Prostate gland (tissue), 2 donors: ENCODE results near the gene HK1. TPM values are rescaled to one million over a fixed set of nuclear protein-coding genes. Genes with fewer than 3 reads are reported as not detected.
A peak's percentile ranks its signal among the peaks of the same experiment; 100 is the strongest.

Experiments
- DNase-seq: peaks from one replicate; pipeline ENCODE4 v3.0.0-alpha.2; 2019; ENCODE audit warnings: low spot score
- H3K27ac ChIP-seq, 2 donors: fragments of 200-600 bp; sonication (generic); 2 replicates each; pipeline ENCODE4 v1.5.1; 2017 to 2019
- H3K27me3 ChIP-seq: fragments of 200-600 bp; sonication (generic); replicated peaks from 2 replicates; pipeline ENCODE4 v1.5.1; 2019; ENCODE audit not compliant: insufficient read depth
- H3K36me3 ChIP-seq, 2 donors: fragments of 200-600 bp; sonication (generic); 1 replicate in 1 of 2; 2 replicates in 1 of 2; pipeline versions ENCODE4 v1.5.1 to v1.8.1; 2017 to 2019
- H3K4me1 ChIP-seq: fragments of 200-600 bp; sonication (generic); replicated peaks from 2 replicates; pipeline ENCODE4 v1.5.1; 2019
- H3K4me3 ChIP-seq, 2 donors: fragments of 200-600 bp; sonication (generic); 2 replicates each; pipeline ENCODE4 v1.5.1; 2017 to 2019
- H3K9me3 ChIP-seq: fragments of 200-600 bp; sonication (generic); 2 replicates; pipeline ENCODE4 v1.5.1; 2017
- POLR2A ChIP-seq: fragments of 450-650 bp; IDR thresholded peaks from one replicate; pipeline ENCODE4 v1.6.1; 2016; ENCODE audit warnings: antibody characterized with exemption, mild to moderate bottlenecking
- POLR2AphosphoS5 ChIP-seq: sonication (generic); formaldehyde crosslinking; IDR thresholded peaks from one replicate; pipeline ENCODE4 v1.6.1; 2017; ENCODE audit warnings: antibody characterized with exemption
- WGBS: methylation state at CpG from one replicate; pipeline ENCODE4 v1.1.5; 2018; 5-methylcytosine and 5-hydroxymethylcytosine counted together
- intact Hi-C: fragments of 100-400 bp; cut with DNase I; formaldehyde crosslinking; loops from one replicate; pipeline ENCODE4 v1.14.2; 2022
- total RNA-seq, 2 donors: library from RNA; depleted of rRNA; stranded (reverse); fragments of >200 nt; gene quantifications; one replicate each; pipeline ENCODE4 v1.1.0, GENCODE V29; 2016
- TF ChIP-seq, protein P1 (sequence below), 4 experiments: fragments of 200-600 bp in 2 of 4; fragments of 450-650 bp in 2 of 4; sonication (generic) in 2 of 4; IDR thresholded peaks; 1 replicate in 3 of 4; 2 replicates in 1 of 4; pipeline ENCODE4 v1.5.1; 2016 to 2019; ENCODE audit warnings: antibody characterized with exemption in 4 of 4, mild to moderate bottlenecking in 2 of 4, moderate library complexity in 2 of 4

The HK1 gene
- total RNA-seq, 2 donors from 2014 or later, result 67.8 to 134 TPM

- no peaks in the 10 kb centered on the region for H3K27me3 ChIP-seq
- H3K9me3 ChIP-seq, result no peaks in the 10 kb centered on the region
- H3K4me1 ChIP-seq, result peaks cover 17% of the 10 kb centered on the region
- peak; percentile 72 for TF ChIP-seq POLR2AphosphoS5
- TF ChIP-seq POLR2A, result no peak
- no peak for DNase-seq
- peak overlapping the region; percentile 94 to 98 for H3K27ac ChIP-seq
- H3K36me3 ChIP-seq, result no peaks in the 10 kb centered on the region
- H3K4me3 ChIP-seq, result peak overlapping the region; percentile 95 to 98
- intact Hi-C loops, result loop anchor here (5.0 kb wide), 4 partner anchors 45 to 80 kb away; no protein-coding TSS in a partner anchor
- WGBS, result 32% methylated on average over 8 of the region's 8 CpGs
Observed at GRCh38 chr10:69317626-69318105, 39.4 kb downstream of the HK1 start.

DNA sequence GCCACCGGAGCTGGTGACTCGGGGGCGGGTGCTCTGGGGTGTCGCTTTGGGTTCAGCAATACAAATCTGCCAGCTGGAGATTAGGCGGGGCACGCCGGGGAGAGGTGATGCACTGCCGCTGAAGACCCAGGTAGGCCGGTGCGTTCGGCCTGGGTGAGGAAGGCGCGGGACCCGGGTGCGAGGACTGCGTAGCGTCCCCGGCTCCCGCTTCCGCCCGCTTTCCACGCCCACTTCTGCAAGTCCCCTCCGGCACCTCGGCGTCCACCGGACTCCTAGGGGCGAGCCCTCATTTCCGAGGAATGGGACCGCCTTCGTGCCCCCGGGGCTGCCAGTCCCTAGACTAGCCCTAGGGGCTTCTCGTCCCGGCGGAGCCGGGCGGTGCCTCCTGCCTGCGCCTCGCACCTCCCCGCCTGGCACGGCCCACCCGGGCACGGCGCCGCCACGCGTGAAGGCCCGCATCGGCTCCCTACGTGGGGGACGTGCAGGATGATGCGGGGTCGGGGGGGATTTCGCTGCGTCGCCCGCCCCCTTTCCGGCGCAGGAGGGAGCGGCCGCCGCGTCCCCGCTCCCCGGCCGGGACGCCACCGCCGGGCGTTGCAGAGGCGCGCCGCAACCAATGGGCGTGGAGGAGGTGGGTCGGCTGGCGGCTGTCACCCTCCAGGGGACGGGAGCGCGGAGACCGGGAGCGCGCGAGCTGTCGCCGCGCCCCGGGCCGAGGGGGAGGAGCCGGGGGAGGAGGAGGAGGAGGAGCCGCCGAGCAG, 40.0 kb downstream of the HK1 start:
- intact Hi-C loops, result loop anchor here (5.0 kb wide), 4 partner anchors 44 to 81 kb away; no protein-coding TSS in a partner anchor
- TF ChIP-seq POLR2AphosphoS5 (peak; percentile 73), POLR2A (peak; percentile 94)
- TF ChIP-seq, protein P1, sequence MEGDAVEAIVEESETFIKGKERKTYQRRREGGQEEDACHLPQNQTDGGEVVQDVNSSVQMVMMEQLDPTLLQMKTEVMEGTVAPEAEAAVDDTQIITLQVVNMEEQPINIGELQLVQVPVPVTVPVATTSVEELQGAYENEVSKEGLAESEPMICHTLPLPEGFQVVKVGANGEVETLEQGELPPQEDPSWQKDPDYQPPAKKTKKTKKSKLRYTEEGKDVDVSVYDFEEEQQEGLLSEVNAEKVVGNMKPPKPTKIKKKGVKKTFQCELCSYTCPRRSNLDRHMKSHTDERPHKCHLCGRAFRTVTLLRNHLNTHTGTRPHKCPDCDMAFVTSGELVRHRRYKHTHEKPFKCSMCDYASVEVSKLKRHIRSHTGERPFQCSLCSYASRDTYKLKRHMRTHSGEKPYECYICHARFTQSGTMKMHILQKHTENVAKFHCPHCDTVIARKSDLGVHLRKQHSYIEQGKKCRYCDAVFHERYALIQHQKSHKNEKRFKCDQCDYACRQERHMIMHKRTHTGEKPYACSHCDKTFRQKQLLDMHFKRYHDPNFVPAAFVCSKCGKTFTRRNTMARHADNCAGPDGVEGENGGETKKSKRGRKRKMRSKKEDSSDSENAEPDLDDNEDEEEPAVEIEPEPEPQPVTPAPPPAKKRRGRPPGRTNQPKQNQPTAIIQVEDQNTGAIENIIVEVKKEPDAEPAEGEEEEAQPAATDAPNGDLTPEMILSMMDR (IDR thresholded peaks at IDR 0.05), result peak in 1 of 4 experiments; percentile 28
- Histone ChIP-seq H3K4me3 (peak overlapping the region; percentile 95 to 98), H3K4me1 (peaks cover 17% of the 10 kb centered on the region), H3K9me3 (no peaks in the 10 kb centered on the region), H3K36me3 (no peaks in the 10 kb centered on the region), H3K27me3 (no peaks in the 10 kb centered on the region), H3K27ac (peak overlapping the region; percentile 94 to 98)
- DNase-seq, result peak; percentile 93
- WGBS, result under 1% methylated on average over 62 of the region's 90 CpGs

DNA sequence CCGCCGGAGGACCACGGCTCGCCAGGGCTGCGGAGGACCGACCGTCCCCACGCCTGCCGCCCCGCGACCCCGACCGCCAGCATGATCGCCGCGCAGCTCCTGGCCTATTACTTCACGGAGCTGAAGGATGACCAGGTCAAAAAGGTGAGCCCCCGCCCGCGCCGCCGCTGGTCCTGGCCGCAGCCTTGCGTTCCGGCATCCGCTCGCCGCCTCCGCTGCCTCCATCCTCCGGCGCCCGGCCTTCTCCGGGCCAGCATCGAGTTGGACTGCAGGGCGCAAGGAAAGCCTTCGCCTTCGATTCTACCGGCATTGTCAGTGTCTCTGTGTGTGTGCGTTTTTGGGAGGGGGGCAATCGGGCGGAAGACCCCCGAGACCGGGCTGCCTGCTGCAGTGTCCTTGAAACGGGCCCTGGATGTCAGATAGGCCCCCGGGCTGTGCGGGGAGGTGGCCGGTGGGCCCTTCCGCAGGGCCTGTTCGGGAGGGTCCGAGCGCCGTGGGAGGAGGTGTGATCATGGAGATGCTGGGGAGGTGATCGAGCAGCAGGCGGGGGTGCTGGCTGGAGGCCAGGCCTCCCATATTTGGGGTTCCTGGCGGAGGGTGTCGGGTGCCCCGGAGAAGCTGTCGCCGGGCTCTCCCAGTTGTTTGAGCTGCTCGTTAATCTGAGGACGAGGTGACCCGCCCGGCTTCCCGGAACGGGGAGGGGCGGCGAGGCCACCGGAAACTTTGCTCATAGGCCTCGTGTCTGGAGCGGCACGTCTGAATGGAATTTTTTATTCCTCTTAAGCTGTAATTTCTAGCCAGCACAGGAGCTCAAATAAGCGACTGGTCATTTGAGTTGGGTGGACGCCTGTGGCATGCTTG, 40.8 kb downstream of the HK1 start:
- peak; percentile 59 for TF ChIP-seq POLR2A
- TF ChIP-seq, protein P1 (IDR thresholded peaks at IDR 0.05), result no peak
- TF ChIP-seq POLR2AphosphoS5, result peak; percentile 76
- Histone ChIP-seq H3K27me3 (no peaks in the 10 kb centered on the region), H3K4me1 (peaks cover 17% of the 10 kb centered on the region), H3K36me3 (no peaks in the 10 kb centered on the region), H3K27ac (peak overlapping the region; percentile 94 to 98), H3K4me3 (peak overlapping the region; percentile 95 to 98), H3K9me3 (no peaks in the 10 kb centered on the region)
- intact Hi-C loops, result loop anchor here (5.0 kb wide), 4 partner anchors 43 to 82 kb away; no protein-coding TSS in a partner anchor
- WGBS, result under 1% methylated on average over 68 of the region's 73 CpGs
- DNase-seq, result peak; percentile 86

DNA sequence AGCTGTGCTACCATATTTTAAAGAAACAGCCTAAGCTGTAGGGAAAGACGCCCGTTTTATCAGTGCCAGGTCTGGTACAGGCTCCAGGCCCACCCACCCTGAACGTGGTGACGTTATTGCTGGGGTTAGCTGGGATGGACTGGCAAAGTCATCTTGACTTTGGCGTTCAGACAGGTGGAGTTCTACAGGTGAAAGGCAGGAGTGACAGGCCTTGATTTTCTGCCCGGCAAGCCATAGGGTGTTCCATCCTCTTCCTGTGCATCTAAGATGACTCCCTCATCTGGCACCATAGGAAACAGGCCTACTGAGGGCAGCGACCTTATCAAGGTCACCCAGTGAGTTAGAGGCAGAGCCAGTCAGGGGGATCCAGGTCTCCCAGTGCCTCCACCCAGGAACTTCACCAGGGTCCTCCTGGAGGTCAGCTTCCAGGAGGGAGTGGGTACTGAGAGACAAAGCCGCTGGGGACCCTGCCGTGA, 41.6 kb downstream of the HK1 start:
- peaks cover 17% of the 10 kb centered on the region for H3K4me1 ChIP-seq
- peak overlapping the region; percentile 94 to 98 for H3K27ac ChIP-seq
- TF ChIP-seq POLR2AphosphoS5 (no peak), POLR2A (no peak)
- TF ChIP-seq, protein P1 (IDR thresholded peaks at IDR 0.05), result no peak
- no peak for DNase-seq
- WGBS, result 25% methylated on average over 9 of the region's 9 CpGs
- no peaks in the 10 kb centered on the region for H3K9me3 ChIP-seq
- no peaks in the 10 kb centered on the region for H3K27me3 ChIP-seq
- H3K4me3 ChIP-seq, result peak overlapping the region; percentile 95 to 98
- no peaks in the 10 kb centered on the region for H3K36me3 ChIP-seq
- intact Hi-C loops, result loop anchor here (5.0 kb wide), 4 partner anchors 42 to 83 kb away; no protein-coding TSS in a partner anchor

DNA sequence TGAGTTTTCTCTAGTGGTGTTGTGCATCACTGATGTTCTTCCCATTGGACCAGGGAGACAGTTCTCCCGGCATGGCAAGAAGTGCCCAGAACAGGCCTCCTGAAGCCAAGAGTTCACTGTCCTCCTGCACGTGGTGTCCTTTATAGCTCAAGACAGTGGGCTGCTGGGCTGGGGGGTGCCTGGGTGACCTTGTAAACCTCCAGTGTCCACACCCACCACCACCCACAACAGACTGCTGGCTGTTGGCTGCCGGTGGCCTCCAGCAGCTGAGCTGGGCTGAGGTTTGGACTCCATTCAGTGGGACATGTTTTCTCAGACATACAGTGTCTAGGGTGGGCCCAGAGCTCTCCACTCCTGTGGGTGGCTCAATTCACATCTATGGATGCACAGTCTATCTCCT, 42.2 kb downstream of the HK1 start:
- WGBS, result 52% methylated on average over 3 of the region's 3 CpGs
- Histone ChIP-seq H3K27ac (peak overlapping the region; percentile 94 to 98), H3K27me3 (no peaks in the 10 kb centered on the region), H3K9me3 (no peaks in the 10 kb centered on the region), H3K4me1 (peaks cover 17% of the 10 kb centered on the region), H3K4me3 (peak overlapping the region in 1 of 2 donors; percentile 98), H3K36me3 (no peaks in the 10 kb centered on the region)
- intact Hi-C loops, result no loop called here
- no peak for DNase-seq
- TF ChIP-seq POLR2AphosphoS5 (no peak), POLR2A (no peak)
- TF ChIP-seq, protein P1 (IDR thresholded peaks at IDR 0.05), result no peak
